ENCODE measurements around the gene DRG2.

The DRG2 gene

DNA sequence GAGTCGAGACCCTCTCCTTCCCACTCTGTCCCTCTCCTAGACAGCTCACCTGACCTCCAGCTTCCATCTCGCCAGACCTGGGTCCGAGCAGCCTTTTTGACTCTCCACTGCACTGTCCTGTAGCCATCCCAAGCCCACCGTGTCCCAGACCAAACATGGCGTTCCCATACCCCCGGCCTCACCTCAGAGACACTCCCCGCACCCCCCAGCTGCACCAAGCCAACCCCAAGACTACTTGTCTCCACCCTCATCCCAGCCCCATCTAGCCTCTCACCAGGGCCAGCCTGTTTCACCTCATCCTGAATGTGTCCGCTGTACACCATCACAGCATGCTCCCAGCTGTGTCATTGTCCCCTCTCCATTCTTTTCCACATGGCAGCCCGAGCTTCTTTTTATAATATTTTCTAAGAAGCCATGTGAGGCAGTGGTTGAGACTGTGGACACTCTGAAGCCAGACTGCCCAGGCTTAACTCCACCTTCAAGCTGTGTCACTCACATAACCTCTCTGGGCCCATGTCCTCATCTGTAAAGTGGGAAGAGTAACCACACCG is 22.3 kb downstream of the DRG2 start:
- DNase-seq (ENCODE audit: low read depth) = no peak
- in situ Hi-C loops (cut with HindIII; ENCODE audit: low sequenced_read_pairs) = no loop called here
- TF ChIP-seq, protein P1, sequence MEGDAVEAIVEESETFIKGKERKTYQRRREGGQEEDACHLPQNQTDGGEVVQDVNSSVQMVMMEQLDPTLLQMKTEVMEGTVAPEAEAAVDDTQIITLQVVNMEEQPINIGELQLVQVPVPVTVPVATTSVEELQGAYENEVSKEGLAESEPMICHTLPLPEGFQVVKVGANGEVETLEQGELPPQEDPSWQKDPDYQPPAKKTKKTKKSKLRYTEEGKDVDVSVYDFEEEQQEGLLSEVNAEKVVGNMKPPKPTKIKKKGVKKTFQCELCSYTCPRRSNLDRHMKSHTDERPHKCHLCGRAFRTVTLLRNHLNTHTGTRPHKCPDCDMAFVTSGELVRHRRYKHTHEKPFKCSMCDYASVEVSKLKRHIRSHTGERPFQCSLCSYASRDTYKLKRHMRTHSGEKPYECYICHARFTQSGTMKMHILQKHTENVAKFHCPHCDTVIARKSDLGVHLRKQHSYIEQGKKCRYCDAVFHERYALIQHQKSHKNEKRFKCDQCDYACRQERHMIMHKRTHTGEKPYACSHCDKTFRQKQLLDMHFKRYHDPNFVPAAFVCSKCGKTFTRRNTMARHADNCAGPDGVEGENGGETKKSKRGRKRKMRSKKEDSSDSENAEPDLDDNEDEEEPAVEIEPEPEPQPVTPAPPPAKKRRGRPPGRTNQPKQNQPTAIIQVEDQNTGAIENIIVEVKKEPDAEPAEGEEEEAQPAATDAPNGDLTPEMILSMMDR (IDR thresholded peaks at IDR 0.05; ENCODE audit: low read depth, low read length, missing control alignments) = no peak
- no peak overlapping the region for H3K4me3 ChIP-seq (ENCODE audit: low read depth, low read length)

DNA sequence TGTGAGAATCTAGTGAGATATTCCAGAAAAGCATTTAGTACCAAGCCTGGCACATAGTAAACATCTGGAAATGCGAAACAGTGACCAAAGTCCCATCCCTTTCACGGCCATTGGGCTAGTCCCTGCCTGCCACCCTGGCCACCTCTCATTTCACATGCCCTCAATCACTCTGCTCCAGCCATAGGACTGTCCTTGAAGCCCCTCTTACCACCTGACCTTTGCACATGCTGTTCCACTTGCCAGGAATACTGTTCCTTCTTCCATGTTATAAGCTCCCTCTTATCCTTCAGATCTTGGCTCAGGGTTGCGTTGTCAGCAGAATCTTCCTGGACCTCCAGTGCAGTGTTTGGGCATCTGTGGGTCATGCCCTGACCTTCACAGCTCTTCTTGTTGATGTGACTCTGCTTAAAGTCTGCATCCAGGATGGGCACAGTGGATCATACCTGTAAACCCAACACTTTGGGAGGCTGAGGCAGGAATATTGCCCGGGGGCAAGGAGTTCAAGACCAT is 22.9 kb downstream of the DRG2 start:
- in situ Hi-C loops (cut with HindIII; ENCODE audit: low sequenced_read_pairs) = no loop called here
- no peak for DNase-seq (ENCODE audit: low read depth)
- TF ChIP-seq, protein P1 (IDR thresholded peaks at IDR 0.05; ENCODE audit: low read depth, low read length, missing control alignments) = no peak

DNA sequence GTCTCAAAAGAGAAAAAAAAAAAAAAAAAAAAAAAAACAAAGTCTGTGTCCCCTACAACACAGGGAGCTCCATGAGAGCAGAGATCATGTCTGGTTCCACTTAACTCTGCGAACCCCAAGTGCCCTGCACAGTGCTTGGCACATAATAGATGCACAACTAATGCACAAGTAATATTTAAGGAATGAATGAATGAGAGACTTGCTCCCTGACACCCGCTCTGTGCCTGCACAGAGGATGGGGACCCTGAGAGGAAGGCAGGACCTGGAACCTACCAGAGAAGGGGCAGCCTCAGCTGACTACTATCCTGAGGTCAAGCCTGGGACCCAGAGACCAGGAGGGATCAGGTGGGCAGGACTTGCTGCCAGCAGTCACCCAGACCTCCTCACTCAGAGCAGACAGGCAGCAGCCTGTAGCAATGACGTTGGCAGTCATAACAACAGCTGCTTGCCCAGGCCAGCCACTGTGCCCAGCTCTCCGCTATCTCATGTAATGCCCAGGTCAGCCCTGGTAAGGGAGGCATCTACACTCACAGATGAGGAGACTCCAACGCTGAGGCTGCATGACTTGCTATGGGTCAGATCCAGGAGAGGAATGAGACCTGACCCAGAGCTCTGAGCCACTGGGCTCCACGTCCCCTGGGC is 23.7 kb downstream of the DRG2 start:
- H3K4me3 ChIP-seq (ENCODE audit: low read depth, low read length) = no peak overlapping the region
- TF ChIP-seq, protein P1 (IDR thresholded peaks at IDR 0.05; ENCODE audit: low read depth, low read length, missing control alignments) = no peak
- in situ Hi-C loops (cut with HindIII; ENCODE audit: low sequenced_read_pairs) = no loop called here
- DNase-seq (ENCODE audit: low read depth) = no peak

More for the DNA sequence above, 22.9 kb downstream of the DRG2 start:
- no peak overlapping the region for H3K4me3 ChIP-seq (ENCODE audit: low read depth, low read length)

DNA sequence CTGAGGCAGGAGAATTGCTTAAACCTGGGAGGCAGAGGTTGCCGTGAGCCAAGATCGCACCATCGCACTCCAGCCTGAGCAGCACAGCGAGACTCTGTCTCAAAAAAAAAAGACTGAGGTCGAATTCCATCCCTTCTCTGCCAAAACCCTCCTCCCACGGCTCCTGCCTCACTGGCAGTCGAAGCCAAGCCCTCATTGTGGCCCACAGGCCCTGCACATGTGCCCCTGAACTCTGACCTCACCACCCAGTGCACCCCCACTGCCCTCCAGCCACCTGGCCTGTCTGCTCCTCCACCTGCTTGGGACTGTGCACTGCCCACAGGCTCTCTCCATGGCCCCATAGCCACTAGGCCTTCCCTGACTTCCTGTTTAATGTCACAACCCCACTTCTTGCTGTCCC is 27.8 kb downstream of the DRG2 start:
- in situ Hi-C loops (cut with HindIII; ENCODE audit: low sequenced_read_pairs) = no loop called here
- no peak overlapping the region for H3K4me3 ChIP-seq (ENCODE audit: low read depth, low read length)
- TF ChIP-seq, protein P1 (IDR thresholded peaks at IDR 0.05; ENCODE audit: low read depth, low read length, missing control alignments) = no peak
- DNase-seq (ENCODE audit: low read depth) = no peak

DNA sequence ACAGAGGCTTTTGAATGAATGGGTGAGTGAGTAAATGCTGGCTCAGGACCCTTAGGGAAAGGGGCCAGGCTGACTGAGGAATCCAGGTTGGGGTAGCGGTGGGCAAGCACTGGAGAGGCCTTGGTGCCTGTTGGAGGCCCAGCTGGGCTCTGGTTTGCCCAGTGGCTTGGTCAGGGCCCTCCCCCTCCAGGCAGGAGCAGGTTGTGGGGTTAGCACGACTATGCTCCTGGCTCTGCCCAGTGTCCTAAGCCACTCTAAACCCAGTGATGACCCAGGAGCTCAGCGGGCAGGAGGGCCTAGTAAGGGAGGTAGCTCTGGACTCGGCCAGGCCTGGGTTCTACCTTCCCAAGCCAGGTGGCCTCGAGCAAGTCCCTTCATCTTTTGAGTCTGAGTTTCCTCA is 28.3 kb downstream of the DRG2 start:
- TF ChIP-seq, protein P1 (IDR thresholded peaks at IDR 0.05; ENCODE audit: low read depth, low read length, missing control alignments) = no peak
- H3K4me3 ChIP-seq (ENCODE audit: low read depth, low read length) = no peak overlapping the region
- no peak for DNase-seq (ENCODE audit: low read depth)
- in situ Hi-C loops (cut with HindIII; ENCODE audit: low sequenced_read_pairs) = no loop called here

DNA sequence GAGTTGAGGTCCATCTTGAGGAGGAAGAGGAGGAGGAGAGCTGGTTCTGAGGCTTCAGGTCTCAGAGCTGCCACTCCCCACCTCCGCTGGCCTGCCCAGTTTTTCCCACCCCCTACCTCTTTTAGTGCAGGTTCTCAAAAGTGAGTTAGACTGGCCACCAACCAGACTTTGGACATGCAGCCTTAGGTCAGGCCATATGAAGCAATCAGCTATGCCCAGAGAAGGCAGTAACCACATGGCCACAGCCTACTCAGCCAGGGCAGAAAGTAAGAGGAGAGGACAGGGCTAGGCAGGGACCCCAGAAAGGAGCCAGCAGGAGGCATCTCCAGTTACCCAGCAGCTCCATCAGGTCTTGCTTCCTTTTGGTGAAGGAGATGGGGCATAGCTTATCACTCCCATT is 29.8 kb downstream of the DRG2 start:
- TF ChIP-seq, protein P1 (IDR thresholded peaks at IDR 0.05; ENCODE audit: low read depth, low read length, missing control alignments) = no peak
- in situ Hi-C loops (cut with HindIII; ENCODE audit: low sequenced_read_pairs) = no loop called here
- no peak overlapping the region for H3K4me3 ChIP-seq (ENCODE audit: low read depth, low read length)
- DNase-seq (ENCODE audit: low read depth) = no peak
